ENCODE data around the gene KRTAP10-6.
"Not testable (repeated sequence)": the region's sequence is repeated elsewhere in the genome, so short reads cannot be mapped to it uniquely, and the experiment has no call there.

KRTAP10-6 gene

DNA sequence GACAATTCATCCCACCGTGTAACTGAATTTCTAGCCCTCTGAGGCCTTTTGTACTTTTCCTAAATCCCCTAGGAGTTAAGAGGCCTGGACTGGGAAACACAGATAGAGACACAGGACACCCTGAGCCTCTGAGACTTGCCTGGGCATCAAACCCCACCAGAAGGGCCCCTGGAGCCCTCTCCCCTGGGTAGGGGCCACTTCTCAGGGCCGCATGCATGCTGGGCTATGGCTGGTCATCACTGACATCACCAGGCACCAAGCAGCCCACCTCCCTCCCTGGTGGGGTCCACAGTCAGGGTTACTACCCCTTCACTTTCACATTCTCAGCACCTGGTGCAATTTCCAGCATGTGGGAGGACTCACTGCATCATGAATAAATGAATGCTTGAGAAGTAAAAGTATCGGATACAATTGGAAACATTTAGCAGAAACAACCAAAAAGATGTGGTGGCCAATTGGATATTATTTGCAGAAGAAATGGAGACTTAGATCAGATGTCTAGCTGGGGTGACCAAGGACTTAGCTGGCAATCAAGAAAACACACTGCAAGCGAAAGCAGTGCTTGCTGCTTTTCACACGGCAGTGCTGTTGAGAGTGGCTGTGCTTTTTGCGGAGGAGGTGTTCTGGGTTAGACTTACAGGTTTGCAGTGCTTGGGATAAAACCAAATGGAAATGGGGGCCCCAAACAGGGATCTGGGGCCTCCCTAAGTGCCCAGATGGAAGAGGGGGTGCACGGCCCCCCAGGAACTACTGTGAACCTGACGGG, 7.1 kb upstream of the KRTAP10-6 start:
- DNase-seq: no peak

DNA sequence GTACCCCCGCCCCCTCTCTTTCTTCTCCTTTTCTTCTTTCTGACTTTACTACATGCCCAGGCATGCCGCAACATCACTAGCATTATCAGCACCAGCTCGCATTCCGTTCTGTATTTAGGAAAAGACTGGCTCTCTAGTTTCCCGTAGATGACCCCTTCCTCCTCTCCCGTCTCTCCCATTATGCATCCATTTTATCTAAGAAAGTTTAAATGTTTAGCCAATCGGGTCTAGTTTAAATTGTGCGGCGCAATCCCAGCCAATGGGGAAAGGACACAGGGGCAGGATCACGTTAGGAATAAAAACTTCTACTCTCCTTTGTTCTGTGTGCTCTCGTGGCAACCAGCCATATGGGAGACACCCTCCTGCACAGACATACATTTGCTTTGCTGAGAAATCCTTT, 5.8 kb upstream of the KRTAP10-6 start:
- DNase-seq: no peak

DNA sequence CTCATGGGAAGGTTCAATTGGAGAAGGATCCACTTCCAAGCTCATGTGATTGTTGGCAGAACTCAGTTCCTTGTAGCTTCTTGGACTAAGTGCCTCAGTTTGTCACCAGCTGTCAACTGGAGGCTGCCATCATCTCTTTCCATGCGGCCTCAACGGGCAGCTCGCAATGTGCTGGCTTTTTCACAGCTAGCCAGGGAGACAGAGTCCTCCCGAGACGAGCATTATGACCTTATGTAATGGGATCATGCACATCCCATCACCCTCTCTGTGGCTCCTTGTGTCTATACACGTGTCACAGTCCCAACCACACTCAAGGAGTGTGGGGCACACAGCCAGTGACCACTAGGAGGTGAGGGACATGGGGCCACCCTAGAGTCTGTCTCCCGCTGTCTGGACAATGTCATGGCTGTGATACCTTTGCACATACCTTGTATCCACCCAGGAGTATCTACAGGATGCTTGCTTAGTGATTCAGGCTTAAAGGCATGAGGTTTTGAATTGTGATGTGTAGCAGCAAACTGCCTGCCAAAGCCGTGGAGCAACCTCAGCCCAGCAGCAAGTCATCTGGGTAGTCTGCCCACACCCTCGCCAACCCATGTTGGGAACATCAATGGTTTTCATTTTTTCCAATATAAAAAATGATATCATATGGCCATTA, 3.9 kb upstream of the KRTAP10-6 start:
- no peak for DNase-seq

DNA sequence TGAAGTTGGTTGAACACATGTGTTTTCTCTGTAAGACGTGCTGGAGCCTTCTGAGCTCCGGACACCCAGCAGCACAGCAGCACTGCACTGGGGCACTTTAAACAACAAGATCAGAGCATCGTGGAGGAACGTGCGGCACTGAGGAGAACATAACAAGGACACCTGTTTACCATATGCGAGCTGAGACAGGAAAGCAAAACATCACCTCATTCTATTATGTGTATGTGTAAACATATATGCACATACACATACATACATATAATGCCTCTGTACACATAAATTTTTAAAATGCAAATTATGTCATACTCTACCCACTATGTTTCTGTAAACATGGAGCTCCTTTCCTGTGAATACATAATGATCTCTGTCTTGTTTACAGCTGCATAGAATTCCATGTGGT, 3.2 kb upstream of the KRTAP10-6 start:
- DNase-seq: no peak

DNA sequence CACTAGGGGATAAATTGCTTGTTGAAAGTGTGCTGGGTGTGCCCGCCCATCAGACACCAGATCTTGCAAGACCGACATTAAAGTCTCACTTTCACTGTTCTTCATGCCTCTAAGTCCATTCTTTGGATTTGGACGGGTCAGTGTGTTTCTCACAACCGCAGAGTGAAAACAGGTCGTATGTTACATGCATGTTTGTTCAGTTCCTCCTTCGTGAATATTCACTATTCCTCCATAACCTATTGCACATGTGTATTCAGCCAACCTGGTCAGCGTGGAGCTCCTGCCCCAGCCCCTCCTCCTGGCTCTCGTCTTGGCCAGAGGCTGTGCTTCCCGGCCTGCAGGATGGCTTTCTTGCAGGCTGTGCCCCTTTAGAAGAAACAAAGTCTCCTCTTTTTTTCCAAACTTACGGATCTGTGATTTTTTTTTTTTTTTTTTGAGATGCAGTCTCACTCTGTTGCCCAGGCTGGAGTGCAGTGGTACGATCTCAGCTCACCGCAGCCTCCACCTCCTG, 2.2 kb upstream of the KRTAP10-6 start:
- DNase-seq: no peak

DNA sequence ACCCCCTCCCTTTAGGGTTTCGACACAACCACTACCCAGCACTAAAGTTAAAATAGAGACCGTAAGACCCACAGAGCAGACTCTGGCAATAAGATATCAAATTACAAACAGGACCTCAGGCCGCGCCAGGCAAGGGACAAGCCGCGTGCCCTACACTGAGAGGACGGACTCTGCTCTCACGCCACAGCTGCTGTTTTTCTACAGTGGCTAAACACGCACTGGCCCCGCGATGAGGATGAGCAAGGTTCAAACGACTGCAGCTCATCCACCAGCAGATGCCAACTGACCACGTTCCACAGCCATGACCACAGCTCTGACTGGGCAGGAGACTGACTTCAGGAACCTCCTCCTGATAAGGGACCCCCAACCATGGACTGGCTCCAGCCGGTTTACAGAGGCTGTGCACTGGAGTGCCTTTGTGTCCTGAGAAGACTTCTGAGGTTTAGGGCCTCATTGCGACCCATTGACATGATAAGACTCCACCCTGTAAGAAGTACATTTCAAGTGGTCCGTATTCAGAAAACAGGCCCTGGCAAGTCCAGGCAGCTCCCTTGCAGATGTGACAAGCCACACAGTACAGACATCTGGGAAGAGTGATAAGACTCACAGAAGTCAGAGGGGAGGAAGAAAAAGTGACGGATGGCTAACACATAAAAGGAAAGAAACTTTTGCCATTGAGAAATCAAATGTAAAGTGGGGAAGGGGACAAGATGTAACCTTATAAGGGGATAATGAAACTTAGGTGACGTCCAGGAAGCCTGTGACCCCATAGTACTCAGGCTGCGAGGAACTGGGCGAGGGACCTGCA, 1.5 kb upstream of the KRTAP10-6 start:
- DNase-seq: no peak

DNA sequence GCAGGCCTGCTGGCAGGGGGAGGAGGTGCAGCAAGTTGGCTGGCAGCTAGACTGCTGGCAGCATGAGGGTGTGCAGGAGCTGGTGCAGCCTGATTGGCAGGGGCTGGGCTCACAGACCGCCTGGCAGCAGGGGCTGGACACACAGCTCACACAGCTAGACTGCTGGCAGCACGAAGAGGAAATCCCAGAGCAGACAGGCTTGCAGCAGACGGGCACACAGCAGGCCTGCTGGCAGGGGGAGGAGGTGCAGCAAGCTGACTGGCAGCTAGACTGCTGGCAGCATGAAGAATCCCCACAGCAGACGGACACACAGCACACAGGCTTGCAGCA, 539 bp downstream of the KRTAP10-6 start:
- not testable (repeated sequence) for DNase-seq

DNA sequence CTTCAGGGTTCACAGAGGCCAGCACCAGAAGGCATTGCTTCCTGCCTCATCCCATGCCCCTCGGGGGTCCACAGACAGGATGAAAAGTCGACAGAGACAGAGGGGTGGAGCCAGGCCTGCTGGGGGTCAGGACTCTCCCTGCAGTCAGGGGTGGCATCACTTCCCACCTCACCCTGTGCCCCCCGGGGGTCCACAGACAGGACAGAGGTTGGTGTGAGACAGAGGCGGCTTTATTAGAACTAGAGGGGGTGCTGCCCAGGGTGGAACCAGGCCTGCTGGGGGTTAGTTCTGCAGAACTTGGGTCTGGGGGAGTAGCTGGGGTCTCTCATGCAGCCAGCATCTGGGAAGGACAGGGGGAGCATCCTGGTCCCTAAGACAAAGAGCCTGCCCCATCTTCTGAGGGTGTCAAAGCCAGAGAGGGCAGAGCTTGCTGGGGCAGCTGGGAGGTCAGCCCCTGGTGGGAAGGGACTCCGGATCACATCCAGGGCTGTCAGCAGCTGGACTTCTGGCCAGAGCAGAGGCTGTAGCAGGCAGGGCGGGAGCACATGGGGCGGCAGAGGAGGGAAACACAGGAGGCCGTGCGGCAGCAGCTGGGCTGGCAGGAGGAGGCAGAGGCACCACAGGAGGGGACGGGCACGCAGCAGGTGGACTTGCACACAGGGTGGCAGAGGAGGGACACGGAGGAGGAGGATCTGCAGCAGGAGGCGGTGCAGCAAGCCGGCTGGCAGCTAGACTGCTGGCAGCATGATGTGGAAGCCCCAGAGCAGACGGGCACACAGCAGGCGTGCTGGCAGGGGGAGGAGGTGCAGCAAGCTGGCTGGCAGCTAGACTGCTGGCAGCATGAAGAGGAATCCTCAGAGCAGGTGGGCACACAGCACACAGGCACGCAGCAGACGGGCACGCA, 1.2 kb downstream of the KRTAP10-6 start:
- DNase-seq: not testable (repeated sequence)

DNA sequence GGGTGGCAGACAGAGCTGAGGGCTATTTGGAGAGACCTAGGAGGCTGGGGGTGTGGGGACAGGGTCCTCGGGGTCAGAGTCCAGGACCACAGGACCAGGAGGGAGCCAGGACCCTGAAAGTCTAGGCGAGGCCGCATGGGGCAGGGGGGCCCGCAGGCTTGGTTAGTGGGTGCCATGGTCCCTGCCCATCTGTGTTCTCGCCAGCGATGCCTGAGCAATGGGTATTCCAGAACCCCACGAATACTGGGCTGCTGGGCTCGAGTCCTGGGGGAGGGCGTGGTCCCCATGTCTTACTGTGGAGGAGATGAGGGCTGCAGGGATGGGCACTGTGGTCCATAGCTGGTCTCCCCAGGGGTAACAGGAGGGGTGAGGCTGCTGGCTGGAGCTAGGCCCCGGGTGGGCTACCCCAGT, 2.0 kb downstream of the KRTAP10-6 start:
- no peak for DNase-seq

DNA sequence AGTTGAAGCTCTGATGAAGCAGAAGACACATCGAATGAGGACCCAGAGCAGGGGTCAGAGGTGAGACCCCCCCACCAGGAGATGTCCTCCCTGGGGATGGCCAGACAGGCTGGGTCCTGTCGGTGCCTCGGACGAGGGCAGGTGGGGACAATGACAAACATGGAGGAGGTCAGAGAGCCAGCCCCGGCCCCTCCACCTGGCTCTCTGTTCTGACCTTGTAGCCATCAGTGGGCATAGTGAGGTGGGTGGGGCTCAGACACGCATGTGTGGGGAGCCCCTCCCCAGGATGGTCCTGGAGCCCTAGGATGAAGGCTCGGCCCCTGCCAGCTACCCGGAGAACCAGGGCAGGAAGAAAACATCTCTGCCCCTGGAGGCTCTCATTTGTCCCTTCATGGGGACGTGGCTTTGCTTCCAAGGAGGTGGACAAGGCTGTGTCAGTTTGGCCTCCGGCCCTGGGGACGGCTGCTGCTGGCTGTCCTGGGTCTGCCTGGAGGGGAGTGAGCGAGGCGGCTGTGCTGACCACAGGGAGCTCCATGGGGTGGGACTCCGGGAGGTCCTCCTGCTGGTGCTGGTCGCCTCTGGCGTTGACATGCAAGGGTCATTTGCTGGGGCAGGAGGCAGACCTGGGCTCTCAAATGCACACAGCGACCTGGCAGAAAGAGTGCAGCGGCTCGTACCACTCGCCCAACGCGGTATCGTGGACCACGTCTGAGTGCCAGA, 2.6 kb downstream of the KRTAP10-6 start:
- no peak for DNase-seq

DNA sequence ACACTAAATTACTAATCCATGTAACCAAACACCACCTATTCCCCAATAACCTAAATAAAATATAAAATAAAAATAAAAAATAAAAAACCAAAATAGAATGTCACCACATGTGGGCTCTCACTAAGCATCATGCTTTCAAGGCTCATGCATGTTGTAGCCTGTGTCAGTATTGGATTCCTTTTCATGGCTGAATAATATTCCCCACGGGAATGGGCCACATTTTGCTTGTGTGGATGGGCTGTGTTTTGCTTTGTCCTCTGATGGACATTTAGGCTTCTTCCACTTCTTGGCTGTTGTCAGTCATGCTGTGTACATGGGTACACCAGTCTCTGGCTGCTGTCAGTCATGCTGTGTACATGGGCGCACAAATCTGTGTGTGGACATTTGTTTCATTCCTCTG, 3.2 kb downstream of the KRTAP10-6 start:
- no peak for DNase-seq

DNA sequence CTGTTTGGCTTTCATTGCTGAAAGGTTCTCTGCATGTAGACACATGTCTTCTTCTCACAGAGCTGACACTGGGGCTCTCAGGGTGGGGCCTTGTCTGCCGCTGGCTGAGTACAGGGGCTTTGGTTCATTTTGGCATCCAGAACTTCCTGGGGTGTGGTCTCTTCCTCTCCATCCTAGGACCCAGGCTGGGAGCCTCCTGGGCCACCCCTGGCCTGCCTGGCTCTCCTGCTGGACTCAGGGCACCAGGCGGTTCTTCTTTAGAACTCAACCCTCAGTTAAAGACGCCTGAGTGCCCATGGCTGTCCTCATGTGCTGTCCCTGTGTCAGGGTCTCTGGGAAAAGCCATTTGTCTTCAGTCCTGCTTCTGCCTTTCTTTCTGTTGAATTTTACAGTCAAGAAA, 6.4 kb downstream of the KRTAP10-6 start:
- DNase-seq: no peak

DNA sequence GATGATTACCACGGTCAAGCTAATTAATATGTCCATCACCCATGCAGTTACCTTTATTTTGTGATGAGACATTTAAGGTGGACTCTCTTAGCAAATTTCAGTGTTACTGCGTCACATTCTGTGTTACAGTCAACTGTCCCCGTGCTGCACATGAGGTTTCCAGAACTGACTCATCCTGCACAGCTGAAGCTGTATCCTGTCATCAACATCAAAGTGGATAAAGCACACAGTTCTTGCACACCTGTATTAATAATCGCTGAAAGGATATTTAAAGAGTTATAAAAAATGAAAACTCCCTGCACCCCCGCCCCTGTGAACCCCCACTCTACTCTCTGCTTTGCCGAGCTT, 8.5 kb downstream of the KRTAP10-6 start:
- DNase-seq: no peak

DNA sequence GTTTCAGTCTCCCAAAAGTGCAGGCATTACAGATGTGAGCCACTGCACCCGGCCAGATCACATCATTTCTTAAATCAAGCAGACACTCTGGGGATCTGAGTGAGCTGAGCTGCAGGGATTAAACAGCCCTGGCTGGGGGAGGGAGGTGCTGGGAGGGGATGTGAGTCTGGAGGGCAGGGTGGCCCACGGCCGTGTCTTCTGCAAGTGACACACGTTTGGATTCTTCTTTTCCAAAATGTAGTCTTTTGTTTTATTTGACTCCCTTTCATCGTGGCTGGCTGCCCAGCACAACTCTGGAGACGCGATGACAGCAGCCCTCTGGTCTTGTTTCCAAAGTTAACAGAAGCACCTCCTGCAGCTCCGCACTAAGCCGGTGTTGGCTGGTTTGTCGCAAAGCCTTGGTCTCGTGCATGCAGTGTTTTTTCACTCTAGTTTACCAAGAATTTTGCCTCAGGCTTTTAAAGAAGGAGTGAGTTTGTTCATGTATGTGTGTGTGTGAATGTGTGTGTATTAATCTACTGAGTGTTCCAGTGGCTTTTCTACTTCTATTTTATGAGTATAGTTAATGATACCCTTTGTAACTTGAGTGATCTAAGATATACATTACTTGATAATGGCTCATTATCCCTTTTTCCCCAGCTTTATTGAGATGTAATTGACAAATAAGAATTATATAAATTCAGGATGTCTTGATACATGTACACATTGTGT, 9.1 kb downstream of the KRTAP10-6 start:
- no peak for DNase-seq

DNA sequence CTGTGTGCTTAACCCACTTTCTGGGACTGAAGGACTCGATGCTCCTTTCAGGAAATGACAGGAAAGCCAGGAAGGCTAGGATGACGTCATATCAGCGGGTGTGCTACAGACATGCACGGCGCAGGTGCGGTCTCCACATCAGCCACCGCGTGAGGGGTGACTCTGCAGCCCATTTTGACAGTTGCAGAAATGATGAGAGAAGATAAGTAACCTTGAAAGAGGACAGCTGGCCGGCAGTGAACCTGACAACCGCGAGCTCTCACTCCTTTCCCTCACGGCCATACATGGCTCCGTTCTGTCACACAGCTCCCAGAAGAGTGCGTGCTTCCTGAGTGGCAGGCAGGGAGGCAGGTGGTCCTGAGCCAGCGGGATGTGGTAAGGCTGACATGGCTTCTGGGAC, 10.2 kb downstream of the KRTAP10-6 start:
- DNase-seq: no peak

DNA sequence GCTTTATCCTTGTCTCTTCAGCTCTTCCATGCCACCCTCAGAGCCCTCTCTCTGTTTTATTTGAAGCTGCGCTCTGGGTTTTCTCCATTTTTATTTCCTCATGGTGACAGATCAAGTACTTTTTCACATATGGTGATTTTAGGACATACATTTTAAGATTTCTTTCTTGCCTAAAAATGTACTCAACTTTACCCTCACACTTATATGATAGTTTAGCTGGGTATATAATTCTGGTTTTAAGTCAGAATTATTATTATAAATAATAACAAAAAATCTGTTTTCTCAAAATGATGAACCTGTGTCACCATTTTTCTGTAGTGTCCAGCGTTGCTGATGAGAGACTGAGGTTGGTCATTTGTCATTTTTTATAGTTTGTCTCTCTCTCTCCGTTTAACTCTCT, 11.1 kb downstream of the KRTAP10-6 start:
- DNase-seq: no peak

DNA sequence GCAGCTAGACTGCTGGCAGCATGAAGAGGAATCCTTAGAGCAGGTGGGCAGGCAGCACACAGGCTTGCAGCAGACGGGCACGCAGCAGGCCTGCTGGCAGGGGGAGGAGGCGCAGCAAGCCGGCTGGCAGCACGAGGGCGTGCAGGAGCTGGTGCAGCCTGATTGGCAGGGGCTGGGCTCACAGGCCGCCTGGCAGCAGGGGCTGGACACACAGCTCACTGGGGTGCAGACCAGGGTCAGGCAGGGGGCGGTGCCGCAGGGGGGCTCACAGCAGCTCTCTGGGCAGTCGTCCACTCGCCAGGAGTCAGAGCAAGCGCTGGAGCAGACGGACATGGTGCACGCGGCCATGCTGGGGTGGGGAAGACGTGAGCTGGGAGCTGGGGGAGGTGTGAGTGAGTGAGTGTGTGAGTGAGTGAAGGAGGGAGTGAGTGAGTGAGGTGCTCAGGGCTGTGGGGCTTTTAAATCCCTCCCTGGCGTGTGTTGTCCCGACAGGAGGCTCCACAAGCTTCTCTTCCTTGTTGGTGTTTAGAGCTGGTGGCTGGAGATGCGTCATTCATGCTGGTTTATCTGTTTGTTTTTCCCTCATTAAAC, 12.0 kb downstream of the KRTAP10-6 start, which contains the start of gene KRTAP10-5:
Gene KRTAP10-5 (minus strand): TSS at position 374 of the 591 bp plus-strand sequence. CDS start 26 bp downstream, at position 348.
- not testable (repeated sequence) for DNase-seq

DNA sequence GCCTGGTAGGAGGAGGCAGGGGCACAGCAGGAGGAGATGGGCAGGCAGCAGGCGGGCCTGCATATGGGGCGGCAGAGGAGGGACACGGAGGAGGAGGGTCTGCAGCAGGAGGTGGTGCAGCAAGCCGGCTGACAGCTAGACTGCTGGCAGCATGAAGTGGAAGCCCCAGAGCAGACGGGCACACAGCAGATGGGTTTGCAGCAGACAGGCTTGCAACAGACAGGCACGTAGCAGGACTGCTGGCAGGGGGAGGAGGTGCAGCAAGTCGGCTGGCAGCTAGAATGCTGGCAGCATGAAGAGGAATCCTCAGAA, 12.5 kb downstream of the KRTAP10-6 start:
- no peak for DNase-seq

DNA sequence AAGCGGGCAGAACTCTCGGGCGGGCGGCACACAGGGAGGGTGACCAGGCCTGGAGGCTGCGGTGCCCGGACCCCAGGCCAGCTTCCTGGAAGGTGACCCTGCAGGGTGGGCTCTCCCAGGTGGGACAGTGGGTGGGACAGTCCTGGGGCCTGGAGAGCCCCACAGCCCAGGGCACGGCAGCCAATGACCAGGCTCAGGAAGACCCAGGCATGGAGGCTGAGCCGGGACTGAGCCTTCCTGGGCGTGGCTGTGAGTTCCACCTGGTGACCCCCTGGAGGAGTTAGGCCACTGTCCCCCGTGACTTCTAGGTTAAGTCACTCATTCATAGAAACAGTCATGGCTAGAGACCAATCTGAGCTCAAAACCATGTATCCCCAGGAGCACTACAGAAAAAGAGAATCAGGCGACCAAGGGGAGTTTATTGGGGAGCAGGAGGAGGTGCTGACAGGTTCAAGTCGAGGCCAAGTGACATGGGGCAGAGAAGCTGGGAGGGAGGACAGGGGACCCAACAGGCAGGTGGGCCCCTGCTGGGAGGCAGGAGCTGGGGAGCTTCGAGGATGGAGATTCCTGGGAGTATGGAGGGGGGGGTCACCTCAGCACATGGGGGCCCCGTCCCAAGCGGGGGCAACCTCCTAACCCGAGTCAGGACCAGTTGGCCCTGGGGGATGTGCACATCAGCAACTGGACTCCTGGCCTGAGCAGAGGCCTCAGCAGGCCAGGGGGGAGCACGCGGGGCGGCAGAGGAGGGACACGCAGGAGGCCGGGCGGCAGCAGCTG, 13.1 kb downstream of the KRTAP10-6 start:
- DNase-seq: no peak
